ENCODE data around the gene NDUFAF7.
"Not testable (repeated sequence)": the region's sequence is repeated elsewhere in the genome, so short reads cannot be mapped to it uniquely, and the experiment has no call there.

Gene NDUFAF7

DNA sequence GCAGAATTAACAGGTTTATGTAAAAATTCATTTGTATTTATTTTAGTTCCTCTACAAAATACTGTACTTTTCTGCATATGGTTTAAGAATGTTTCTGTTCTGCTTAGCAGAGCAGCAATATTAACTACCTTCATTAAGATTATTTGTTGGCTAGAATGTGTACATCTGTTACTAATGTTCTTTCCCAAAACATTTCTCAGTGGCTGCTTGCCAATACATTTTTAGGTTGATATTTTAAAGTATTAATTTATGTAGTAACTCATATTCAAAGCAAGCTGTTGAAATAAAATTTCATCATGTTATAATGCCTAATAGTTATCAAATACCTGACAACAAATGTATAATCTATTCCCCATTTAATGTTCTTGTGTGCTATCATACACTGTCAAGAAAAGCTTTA, 52.9 kb downstream of the NDUFAF7 start:
- no peak for DNase-seq (ENCODE audit: low read depth)

- DNase-seq (ENCODE audit: low read depth), result no peak
These were observed 56.5 kb downstream of the NDUFAF7 start for GRCh38 chr2:37287966-37288365.

- DNase-seq (ENCODE audit: low read depth), result no peak
These were observed 60.2 kb downstream of the NDUFAF7 start for GRCh38 chr2:37291680-37292079.

DNA sequence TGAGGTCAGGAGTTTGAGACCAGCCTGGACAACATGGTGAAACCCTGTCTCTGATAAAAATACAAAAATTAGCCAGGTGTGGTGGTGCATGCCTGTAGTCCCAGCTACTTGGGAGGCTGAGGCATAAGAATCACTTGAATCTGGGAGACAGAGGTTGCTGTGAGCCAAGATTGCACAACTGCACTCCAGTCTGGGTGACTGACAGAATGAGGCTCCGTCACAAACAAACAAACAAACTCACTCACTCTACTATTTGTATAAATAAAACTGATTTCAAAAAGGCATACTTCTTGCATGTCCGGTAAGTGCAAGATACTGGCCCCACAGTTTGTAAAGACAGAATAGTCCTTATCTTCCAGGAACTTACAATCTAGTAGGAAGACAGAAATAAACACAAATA, 63.4 kb downstream of the NDUFAF7 start:
- DNase-seq (ENCODE audit: low read depth), result not testable (repeated sequence)

DNA sequence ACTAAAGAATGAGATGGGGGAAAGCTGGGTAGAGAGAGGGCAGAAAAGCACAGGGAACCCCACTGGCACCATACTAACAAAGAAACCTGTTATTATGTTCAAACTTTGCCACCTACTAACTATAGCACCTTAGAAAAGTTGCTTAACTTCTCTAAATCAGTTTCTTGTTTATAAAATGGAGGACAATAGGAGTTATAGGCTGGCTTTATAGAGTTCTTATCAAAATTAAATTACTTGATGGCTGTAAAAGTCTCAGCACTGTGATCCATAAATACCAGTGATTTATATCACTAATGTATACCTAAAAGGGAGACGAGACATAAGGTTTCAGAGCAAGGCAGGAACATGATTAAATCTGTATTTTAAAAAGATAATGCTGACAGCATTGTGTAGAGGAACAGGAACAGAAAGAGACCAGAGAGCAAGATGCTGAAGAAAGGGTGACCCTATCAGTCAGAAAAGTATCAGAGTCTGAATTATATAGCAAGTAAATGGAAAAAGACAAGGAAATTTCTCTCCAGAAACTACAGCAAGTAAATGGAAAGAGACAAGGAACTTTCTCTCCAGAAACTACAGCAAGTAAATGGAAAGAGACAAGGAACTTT, 64.1 kb downstream of the NDUFAF7 start:
- no peak for DNase-seq (ENCODE audit: low read depth)

DNA sequence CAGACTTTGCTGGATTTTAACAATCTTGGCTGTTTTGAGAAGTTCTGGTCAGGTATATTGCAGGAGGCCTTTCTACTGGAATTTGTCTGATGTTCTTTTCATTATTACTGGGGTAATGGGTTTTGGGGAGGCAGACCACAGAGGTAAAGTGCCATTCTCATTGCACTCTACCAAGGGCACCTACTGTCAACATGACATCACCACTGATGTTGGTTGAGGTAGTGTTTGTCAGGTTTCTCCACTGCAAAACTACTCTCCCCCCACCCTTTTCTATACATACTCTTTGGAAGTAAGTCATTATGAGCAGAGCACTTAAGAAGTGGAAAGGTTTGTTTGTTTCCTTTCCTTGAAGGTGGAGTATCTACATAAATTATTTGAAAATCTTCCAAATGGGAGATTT, 66.2 kb downstream of the NDUFAF7 start:
- DNase-seq (ENCODE audit: low read depth), result no peak
